ENCODE results near the gene RASAL2.

Gene RASAL2

GRCh38 chr1:178434899-178435435 is 341.1 kb downstream of the RASAL2 start:
- DNase-seq (ENCODE audit: low read depth in 2 of 2, low spot score in 1 of 2) = no peak

GRCh38 chr1:178436899-178437298 is 343.0 kb downstream of the RASAL2 start:
- no peak for DNase-seq (ENCODE audit: low read depth in 2 of 2, low spot score in 1 of 2)

- no peak for DNase-seq (ENCODE audit: low read depth in 2 of 2, low spot score in 1 of 2)
Observed at GRCh38 chr1:178438432-178438831, 344.5 kb downstream of the RASAL2 start.

GRCh38 chr1:178442925-178443324 is 349.0 kb downstream of the RASAL2 start:
- DNase-seq (ENCODE audit: low read depth in 2 of 2, low spot score in 1 of 2) = no peak

GRCh38 chr1:178450871-178451270 is 357.0 kb downstream of the RASAL2 start:
- DNase-seq (ENCODE audit: low read depth in 2 of 2, low spot score in 1 of 2) = no peak

- DNase-seq (ENCODE audit: low read depth in 2 of 2, low spot score in 1 of 2) = no peak
Observed at GRCh38 chr1:178451529-178451928, 357.6 kb downstream of the RASAL2 start.

GRCh38 chr1:178452013-178452412 is 358.1 kb downstream of the RASAL2 start:
- no peak for DNase-seq (ENCODE audit: low read depth in 2 of 2, low spot score in 1 of 2)

- no peak for DNase-seq (ENCODE audit: low read depth in 2 of 2, low spot score in 1 of 2)
Observed at GRCh38 chr1:178456472-178456871, 362.6 kb downstream of the RASAL2 start.

GRCh38 chr1:178457651-178458050 is 363.7 kb downstream of the RASAL2 start:
- no peak for DNase-seq (ENCODE audit: low read depth in 2 of 2, low spot score in 1 of 2)

- no peak for DNase-seq (ENCODE audit: low read depth in 2 of 2, low spot score in 1 of 2)
Observed at GRCh38 chr1:178458203-178458602, 364.3 kb downstream of the RASAL2 start.

- no peak for DNase-seq (ENCODE audit: low read depth in 2 of 2, low spot score in 1 of 2)
Observed at GRCh38 chr1:178461104-178461503, 367.2 kb downstream of the RASAL2 start.

- DNase-seq (ENCODE audit: low read depth in 2 of 2, low spot score in 1 of 2) = no peak
Observed at GRCh38 chr1:178461701-178462100, 367.8 kb downstream of the RASAL2 start.

- no peak for DNase-seq (ENCODE audit: low read depth in 2 of 2, low spot score in 1 of 2)
Observed at GRCh38 chr1:178464141-178464540, 370.2 kb downstream of the RASAL2 start.

GRCh38 chr1:178464566-178464965 is 370.7 kb downstream of the RASAL2 start:
- DNase-seq (ENCODE audit: low read depth in 2 of 2, low spot score in 1 of 2) = no peak

GRCh38 chr1:178465011-178465410 is 371.1 kb downstream of the RASAL2 start:
- DNase-seq (ENCODE audit: low read depth in 2 of 2, low spot score in 1 of 2) = no peak

GRCh38 chr1:178467837-178468236 is 373.9 kb downstream of the RASAL2 start:
- no peak for DNase-seq (ENCODE audit: low read depth in 2 of 2, low spot score in 1 of 2)

- DNase-seq (ENCODE audit: low read depth in 2 of 2, low spot score in 1 of 2) = no peak
Observed at GRCh38 chr1:178470411-178470960, 376.6 kb downstream of the RASAL2 start.

- DNase-seq (ENCODE audit: low read depth in 2 of 2, low spot score in 1 of 2) = no peak
Observed at GRCh38 chr1:178472531-178472930, 378.6 kb downstream of the RASAL2 start.

GRCh38 chr1:178477373-178477772 is 383.5 kb downstream of the RASAL2 start:
- no peak for DNase-seq (ENCODE audit: low read depth in 2 of 2, low spot score in 1 of 2)

GRCh38 chr1:178477841-178478240 is 383.9 kb downstream of the RASAL2 start:
- no peak for DNase-seq (ENCODE audit: low read depth in 2 of 2, low spot score in 1 of 2)

GRCh38 chr1:178483251-178483957 is 389.5 kb downstream of the RASAL2 start:
- no peak for DNase-seq (ENCODE audit: low read depth in 2 of 2, low spot score in 1 of 2)

- DNase-seq (ENCODE audit: low read depth in 2 of 2, low spot score in 1 of 2) = no peak
Observed at GRCh38 chr1:178484698-178485225, 390.9 kb downstream of the RASAL2 start.

All from stimulated activated CD8-positive, alpha-beta memory T cell treated with anti-CD3 and anti-CD28 coated beads, Interleukin-4, amount 100 ng/mL, for 1 hour (primary cell).